ENCODE measurements around the gene MRAP. TPM values are rescaled to one million over a fixed set of nuclear protein-coding genes. Genes with fewer than 3 reads are reported as not detected.

Gene MRAP
- total RNA-seq, 1 experiment from 2014 or later, result not detected

GRCh38 chr21:32338209-32338921, 39.7 kb downstream of the MRAP start:
- H2AFZ ChIP-seq (ENCODE audit: low read depth, low read length, poor library complexity, severe bottlenecking), result no peak overlapping the region
- H3K27me3 ChIP-seq (ENCODE audit: insufficient read depth, low read length), result no peaks in the 10 kb centered on the region
- no peaks in the 10 kb centered on the region for H3K9me2 ChIP-seq (ENCODE audit: insufficient read depth)
- no TSS peak for BruUV-seq (replicated peaks)
- peaks cover 4% of the 10 kb centered on the region; the same call in 1 of the 2 replicates for H4K20me1 ChIP-seq (ENCODE audit: insufficient read depth)
- no peak overlapping the region for H3K9ac ChIP-seq (ENCODE audit: low read length)
- intact Hi-C loops (cut with micrococcal nuclease), result no loop called here
- CTCF ChIA-PET, result interaction anchor here (3.1 kb wide), 1 partner anchor 263 kb away, joined by 11 read pairs; no protein-coding TSS in a partner anchor
- RAD21 ChIA-PET (ENCODE audit: low non-redundant PET in 1 of 2, low total read pairs in 2 of 2, uncharacterized antibody in 2 of 2, unreplicated experiment in 2 of 2), result no interaction called here
- H3K27ac ChIP-seq (ENCODE audit: low read depth, low read length), result no peak overlapping the region
- H3K4me3 ChIP-seq (replicated peaks in 1 of 2; ENCODE audit: low read depth in 1 of 2, low read length in 2 of 2), result no peak overlapping the region
- TF ChIP-seq, protein P1, sequence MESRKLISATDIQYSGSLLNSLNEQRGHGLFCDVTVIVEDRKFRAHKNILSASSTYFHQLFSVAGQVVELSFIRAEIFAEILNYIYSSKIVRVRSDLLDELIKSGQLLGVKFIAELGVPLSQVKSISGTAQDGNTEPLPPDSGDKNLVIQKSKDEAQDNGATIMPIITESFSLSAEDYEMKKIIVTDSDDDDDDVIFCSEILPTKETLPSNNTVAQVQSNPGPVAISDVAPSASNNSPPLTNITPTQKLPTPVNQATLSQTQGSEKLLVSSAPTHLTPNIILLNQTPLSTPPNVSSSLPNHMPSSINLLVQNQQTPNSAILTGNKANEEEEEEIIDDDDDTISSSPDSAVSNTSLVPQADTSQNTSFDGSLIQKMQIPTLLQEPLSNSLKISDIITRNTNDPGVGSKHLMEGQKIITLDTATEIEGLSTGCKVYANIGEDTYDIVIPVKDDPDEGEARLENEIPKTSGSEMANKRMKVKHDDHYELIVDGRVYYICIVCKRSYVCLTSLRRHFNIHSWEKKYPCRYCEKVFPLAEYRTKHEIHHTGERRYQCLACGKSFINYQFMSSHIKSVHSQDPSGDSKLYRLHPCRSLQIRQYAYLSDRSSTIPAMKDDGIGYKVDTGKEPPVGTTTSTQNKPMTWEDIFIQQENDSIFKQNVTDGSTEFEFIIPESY (IDR thresholded peaks at IDR 0.05; ENCODE audit: extremely low read depth, insufficient replicate concordance, low read length), result no peak
- TF ChIP-seq SIN3A (IDR thresholded peaks at IDR 0.05; ENCODE audit: low read depth) (no peak), CBX3 (IDR thresholded peaks at IDR 0.05; ENCODE audit: low read depth) (no peak), EZH2phosphoT487 (IDR thresholded peaks at IDR 0.05; ENCODE audit: borderline replicate concordance) (no peak), ELF1 (IDR thresholded peaks at IDR 0.05; ENCODE audit: borderline replicate concordance, low read depth) (no peak), YY1 (IDR thresholded peaks at IDR 0.05; ENCODE audit: extremely low read depth, insufficient replicate concordance, low read depth, low read length) (no peak), EZH2 (IDR thresholded peaks at IDR 0.05) (no peak), EGR1 (IDR thresholded peaks at IDR 0.05; ENCODE audit: low read depth) (no peak), JUND (IDR thresholded peaks at IDR 0.05) (no peak), POLR2A (IDR thresholded peaks at IDR 0.05; ENCODE audit: borderline replicate concordance, extremely low read depth, insufficient read depth, insufficient read length) (no peak)
- TF ChIP-seq, protein P2, sequence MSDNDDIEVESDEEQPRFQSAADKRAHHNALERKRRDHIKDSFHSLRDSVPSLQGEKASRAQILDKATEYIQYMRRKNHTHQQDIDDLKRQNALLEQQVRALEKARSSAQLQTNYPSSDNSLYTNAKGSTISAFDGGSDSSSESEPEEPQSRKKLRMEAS (IDR thresholded peaks at IDR 0.05), result no peak
- TF ChIP-seq, protein P3, sequence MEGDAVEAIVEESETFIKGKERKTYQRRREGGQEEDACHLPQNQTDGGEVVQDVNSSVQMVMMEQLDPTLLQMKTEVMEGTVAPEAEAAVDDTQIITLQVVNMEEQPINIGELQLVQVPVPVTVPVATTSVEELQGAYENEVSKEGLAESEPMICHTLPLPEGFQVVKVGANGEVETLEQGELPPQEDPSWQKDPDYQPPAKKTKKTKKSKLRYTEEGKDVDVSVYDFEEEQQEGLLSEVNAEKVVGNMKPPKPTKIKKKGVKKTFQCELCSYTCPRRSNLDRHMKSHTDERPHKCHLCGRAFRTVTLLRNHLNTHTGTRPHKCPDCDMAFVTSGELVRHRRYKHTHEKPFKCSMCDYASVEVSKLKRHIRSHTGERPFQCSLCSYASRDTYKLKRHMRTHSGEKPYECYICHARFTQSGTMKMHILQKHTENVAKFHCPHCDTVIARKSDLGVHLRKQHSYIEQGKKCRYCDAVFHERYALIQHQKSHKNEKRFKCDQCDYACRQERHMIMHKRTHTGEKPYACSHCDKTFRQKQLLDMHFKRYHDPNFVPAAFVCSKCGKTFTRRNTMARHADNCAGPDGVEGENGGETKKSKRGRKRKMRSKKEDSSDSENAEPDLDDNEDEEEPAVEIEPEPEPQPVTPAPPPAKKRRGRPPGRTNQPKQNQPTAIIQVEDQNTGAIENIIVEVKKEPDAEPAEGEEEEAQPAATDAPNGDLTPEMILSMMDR (IDR thresholded peaks at IDR 0.05 in 2 of 3, conservative IDR thresholded peaks at IDR 0.05 in 1 of 3; ENCODE audit: borderline replicate concordance in 1 of 3, insufficient read depth in 1 of 3, low read depth in 2 of 3, low read length in 2 of 3), result no peak
- TF ChIP-seq, protein P4, sequence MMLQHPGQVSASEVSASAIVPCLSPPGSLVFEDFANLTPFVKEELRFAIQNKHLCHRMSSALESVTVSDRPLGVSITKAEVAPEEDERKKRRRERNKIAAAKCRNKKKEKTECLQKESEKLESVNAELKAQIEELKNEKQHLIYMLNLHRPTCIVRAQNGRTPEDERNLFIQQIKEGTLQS (IDR thresholded peaks at IDR 0.05), result no peak
- H3K4me1 ChIP-seq (ENCODE audit: control insufficient read depth in 1 of 2, insufficient read depth in 2 of 2, low read length in 2 of 2), result peaks cover 13 to 16% of the 10 kb centered on the region in 2 experiments
- H3K9me3 ChIP-seq (ENCODE audit: control insufficient read depth in 1 of 2, insufficient read depth in 1 of 2, low read depth in 1 of 2, low read length in 2 of 2), result no peaks in the 10 kb centered on the region
- ATAC-seq (no peak), DNase-seq (ENCODE audit: low read depth, low spot score) (no peak)
- POLR2A ChIA-PET, result no interaction called here
- peaks cover 54 to 69% of the 10 kb centered on the region in 2 experiments for H3K36me3 ChIP-seq (ENCODE audit: control insufficient read depth in 1 of 2, insufficient read depth in 2 of 2, low read length in 2 of 2)
- H3K79me2 ChIP-seq (ENCODE audit: insufficient read depth, low read length), result peaks cover 30% of the 10 kb centered on the region
- no peak overlapping the region for H3K4me2 ChIP-seq (ENCODE audit: low read length)

Data from HCT116 (cell line).